ENCODE data around the gene INCENP. TPM values are rescaled to one million over a fixed set of nuclear protein-coding genes. Genes with fewer than 3 reads are reported as not detected.

The INCENP gene
- total RNA-seq, 1 donor from 2014 or later = 13.5 TPM

DNA sequence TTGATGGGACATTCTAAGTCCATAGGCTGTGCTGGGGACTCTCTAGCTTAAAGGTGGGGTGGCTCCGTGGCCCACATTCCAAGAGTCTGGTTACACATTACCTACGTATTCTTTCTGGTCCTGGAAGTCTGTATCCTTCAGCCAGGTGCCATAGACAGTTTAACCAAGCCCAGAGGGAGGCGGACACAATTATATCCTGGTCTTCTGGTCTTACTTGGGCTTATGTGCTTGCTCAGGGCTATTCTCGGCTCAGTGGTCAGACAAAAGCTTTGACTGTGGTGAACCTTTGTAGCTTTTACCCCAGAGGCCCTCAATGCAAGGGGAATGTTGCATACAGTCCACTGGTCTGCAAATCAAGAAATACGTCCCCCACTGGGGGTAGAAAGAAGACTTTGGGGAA, 3.4 kb upstream of the INCENP start:
- peak; percentile 17 for DNase-seq (ENCODE audit: low spot score)
- intact Hi-C loops (cut with DNase I) = no loop called here

DNA sequence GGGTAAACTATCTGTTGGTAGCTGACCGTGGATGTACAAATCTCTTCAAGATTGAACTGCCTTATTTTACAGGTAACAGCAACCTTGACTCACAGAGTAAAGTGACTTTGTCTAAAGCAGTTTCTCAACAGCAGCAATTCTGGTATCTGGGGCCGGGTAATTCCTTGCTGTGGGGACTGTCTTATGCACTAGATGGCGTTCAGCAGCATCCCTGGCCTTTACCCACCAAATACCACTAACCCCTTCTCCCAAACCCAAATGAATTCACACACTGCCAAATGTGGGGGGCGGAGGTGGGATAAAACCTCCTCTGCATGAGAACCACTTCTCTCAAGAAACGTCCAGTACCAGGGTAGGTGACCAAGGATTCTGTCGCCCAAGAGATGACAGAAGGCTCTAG, 1.7 kb upstream of the INCENP start:
- peak; percentile 26 for DNase-seq (ENCODE audit: low spot score)
- intact Hi-C loops (cut with DNase I) = no loop called here

DNA sequence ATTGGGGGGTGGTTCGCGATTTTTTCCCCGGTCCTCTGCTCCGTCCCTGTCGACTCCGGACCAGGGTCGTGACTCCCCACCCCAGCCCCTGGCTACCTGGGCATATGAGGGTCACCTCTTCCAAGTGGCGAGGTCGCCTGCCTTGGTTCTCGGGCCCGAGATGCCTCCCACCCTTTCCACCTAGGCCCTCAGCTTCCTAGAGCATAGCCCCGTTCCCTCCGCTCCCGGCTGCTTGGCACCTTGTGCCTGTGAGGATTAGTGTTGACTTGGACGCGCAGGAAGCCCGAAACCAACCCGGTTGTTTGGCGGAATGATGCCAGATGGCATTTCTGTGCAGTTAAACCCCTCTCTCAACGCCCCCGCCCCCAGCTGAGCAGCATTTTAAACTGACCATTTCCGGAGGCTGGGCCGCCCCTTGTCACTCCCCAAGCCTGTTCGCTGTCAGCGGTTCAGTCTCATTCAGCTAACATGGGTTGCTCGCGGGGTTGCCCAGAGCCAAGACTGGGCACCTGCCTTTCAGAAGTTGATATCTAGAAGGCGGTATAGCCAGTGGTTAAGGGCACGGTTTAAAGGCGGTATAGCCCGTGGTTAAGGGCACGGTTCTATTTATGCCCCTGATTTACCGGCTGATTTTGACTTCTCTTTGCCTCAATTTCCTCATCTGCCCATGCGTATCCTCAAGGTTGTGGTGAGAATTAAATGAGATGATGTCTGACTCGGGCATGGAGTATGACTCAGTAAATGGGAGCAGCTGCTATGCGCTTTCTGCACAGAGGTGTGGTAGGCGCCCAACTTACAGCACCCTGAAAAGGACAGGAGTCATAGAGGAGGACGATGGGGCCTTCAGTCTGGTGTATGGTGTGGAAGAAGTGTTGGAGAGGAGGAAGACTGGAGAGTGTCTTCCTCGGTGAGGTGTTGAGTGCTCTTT, 639 bp downstream of the INCENP start:
- intact Hi-C loops (cut with DNase I) = no loop called here
- peak; percentile 75 for DNase-seq (ENCODE audit: low spot score)

DNA sequence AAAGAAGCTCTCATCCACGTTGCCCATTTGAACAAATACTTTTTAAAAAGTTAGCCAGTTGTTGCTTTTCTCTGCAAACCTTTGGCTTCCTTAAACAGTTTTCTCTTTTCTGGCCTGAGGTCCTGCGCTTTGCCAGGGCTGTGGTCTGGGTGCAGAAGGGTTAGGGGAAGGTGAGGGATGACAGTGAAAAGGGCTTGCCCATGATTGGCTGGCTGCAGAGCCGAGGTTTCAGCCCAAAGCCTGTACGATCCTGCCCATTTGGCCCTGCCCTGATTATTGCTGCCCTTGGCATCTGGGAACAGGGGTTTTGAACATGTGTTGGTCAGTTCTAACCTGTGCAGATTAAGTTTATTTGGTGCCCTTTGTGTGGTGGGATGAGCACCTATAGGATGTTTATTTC, 1.5 kb downstream of the INCENP start:
- DNase-seq (ENCODE audit: low spot score) = peak; percentile 31
- intact Hi-C loops (cut with DNase I) = no loop called here

DNA sequence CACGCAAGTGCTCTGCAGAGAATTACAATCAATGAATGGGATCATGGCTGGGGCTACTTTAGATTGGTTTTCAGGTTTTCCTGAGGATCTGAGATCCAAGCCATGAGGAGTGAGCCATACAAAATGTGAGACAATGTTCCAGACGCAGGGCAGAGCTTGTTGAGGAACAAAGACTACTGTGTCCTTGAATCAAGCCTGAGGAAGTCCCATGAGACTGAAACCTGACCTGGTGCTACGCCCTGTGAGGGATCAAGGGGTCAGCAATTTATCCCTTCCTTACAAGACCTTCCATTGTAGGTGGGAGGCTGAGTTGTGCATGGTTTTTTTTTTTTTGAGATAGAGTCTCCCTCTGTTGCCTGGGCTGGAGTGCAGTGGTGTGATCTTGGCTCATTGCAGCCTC, 2.1 kb downstream of the INCENP start:
- intact Hi-C loops (cut with DNase I) = no loop called here
- DNase-seq (ENCODE audit: low spot score) = peak; percentile 6

DNA sequence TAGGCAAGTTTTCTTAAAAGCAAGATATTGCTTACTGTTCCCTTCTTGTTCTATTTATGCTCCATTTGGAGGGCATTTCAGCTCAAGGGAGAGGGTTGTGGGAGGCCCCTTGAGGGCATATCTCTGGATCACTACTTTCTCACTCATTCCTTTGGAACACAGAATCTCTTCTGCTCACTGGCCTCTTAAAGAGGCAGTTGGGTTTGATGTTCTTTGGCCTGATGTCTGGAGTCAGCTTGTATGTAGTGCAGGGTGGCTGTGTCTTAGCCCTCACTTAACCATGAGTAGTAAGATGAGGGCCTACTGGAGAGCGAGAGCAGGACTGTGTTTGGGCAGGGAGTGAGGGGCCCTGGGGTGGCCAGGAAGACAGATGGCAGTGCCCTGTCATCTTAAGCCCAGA, 3.6 kb downstream of the INCENP start:
- DNase-seq (ENCODE audit: low spot score) = peak; percentile 10
- intact Hi-C loops (cut with DNase I) = no loop called here

DNA sequence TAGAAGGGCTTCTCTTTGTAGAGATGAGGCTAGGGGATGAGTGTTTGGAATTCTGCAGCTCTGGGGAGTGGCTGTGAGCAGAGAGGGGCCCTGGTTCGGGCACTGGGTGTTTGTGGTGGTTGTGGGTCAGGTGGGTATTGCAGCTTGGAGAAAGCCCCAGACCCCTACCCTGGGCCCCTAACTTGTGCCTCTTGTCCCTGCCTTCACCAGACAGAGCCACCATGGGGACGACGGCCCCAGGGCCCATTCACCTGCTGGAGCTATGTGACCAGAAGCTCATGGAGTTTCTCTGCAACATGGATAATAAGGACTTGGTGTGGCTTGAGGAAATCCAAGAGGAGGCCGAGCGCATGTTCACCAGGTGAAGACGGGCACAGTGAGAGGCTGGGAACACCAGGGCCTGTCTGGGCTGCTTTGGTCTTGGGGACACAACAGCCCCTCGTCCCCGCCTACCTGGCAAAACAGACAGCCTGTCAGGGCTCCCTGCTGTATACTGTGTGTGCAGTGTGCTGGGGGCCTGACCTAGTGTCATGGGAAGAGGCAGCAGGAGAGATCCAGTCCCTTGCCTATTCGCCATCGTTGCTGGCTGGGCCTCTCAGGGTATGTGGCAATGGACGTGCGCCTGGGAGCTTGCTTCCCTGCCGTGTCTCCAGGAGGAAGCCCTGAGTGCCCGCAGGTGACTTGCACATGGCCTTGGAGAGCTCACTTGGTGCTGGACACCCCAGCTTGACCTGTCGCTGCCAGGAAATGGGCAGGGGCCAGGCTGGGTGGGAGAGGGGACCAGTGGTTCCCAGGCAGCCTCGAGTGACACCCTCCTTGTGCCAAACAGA, 4.3 kb downstream of the INCENP start:
- DNase-seq (ENCODE audit: low spot score) = peak; percentile 63
- intact Hi-C loops (cut with DNase I) = no loop called here

DNA sequence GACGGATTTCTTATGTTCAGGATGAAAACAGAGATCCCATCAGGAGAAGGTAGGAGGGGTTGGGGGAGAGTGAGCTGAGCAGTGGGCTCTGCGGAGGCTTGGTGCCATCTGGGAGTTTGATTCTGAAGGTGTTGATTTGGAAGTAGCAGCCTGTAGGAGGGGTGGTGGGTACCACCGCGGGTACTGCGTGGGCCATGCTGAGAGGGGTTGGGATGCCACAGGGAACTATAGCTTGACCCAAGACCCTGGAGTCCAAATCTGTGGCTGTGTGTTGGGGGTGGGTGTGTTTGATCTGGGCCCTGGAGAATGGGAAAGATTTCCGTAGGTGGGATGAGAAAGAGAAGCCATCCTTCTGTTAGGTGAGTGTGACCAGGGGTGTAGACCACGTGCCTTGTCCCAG, 5.0 kb downstream of the INCENP start:
- intact Hi-C loops (cut with DNase I) = no loop called here
- DNase-seq (ENCODE audit: low spot score) = peak; percentile 44

DNA sequence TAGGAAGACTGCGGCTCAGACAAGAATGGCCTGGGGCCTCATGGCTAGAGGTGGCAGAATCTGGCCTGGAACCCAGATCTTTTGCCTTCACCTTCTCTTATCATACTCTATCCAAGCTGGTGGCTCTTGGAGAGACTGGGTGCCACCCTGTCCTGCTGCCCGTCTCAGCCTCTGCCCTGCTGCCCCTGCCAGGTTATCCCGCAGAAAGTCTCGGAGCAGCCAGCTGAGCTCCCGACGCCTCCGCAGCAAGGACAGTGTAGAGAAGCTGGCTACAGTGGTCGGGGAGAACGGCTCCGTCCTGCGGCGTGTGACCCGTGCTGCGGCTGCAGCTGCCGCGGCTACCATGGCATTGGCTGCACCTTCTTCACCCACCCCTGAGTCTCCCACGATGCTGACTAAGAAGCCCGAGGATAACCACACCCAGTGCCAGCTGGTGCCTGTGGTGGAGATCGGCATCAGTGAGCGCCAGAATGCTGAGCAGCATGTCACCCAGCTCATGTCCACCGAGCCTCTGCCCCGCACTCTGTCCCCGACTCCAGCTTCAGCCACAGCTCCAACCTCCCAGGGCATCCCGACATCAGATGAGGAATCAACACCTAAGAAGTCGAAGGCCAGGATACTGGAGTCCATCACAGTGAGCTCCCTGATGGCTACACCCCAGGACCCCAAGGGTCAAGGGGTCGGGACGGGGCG, 5.9 kb downstream of the INCENP start:
- intact Hi-C loops (cut with DNase I) = no loop called here
- peak; percentile 71 for DNase-seq (ENCODE audit: low spot score)

DNA sequence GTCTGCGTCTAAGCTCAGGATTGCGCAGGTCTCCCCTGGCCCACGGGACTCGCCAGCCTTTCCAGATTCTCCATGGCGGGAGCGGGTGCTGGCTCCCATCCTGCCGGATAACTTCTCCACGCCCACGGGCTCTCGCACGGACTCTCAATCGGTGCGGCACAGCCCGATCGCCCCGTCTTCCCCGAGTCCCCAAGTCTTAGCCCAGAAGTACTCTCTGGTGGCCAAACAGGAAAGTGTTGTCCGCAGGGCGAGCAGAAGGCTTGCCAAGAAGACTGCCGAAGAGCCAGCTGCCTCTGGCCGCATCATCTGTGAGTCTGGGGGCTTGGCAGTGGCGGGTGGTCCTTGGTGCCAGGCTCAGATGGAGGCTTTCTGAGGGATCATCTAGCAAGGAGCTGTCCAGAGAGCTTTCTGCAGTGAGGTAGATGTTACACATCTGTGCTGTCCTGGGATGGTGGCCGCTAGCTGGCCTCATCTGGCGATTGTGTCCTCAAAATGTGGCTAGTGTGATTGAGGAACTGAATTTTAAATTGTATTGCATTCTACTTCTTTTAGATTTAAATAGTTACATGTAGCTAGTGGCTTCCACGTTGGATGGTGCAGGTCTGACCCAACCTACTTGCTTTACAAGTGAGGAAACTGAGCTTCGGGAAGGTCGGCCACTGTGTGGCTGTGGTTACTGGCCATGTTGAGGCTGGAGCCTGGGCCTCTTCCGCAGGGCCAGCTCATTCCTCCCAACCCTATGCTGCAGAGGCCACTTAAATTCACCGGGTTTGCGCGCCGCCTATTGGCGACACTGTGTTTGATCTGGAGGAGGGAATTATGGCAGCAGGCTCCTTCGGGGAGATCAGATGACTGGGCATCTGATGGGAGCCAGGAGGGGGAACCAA, 6.7 kb downstream of the INCENP start:
- peak; percentile 71 for DNase-seq (ENCODE audit: low spot score)
- intact Hi-C loops (cut with DNase I) = no loop called here

DNA sequence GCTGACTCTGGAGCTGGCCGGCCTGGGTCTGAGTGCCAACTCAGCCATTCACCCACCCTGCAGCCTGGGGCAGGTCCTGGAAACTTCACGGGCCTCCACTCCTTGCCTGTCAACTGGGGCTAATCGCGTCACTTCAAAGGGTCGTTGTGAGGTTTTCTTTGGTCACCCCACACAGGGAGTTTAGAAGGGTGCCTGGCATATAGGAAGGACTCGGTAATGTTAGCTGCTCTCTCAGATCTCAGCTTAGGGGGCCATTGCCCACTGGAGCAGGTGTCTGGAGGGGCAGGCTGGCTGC, 7.3 kb downstream of the INCENP start:
- DNase-seq (ENCODE audit: low spot score) = peak; percentile 65
- intact Hi-C loops (cut with DNase I) = no loop called here

DNA sequence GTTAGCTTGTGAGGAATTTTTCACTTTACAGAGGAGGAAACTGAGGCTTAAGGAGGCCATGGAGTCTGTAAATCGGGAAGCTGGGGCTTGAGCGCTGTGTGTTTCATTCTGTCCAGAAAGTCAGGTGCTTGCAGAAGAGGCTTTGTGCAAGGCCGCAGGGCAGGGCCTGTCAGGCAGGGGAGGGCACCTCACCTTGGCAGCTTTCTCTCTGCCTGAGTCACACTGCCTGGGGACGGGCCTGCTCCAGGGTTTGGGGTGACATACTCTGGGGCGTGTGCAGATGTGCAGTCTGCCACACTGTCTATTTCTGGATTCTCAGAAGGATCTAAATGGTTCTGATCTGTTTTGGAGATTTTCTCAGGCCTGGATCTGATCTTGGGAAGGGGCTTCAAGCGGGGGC, 8.4 kb downstream of the INCENP start:
- intact Hi-C loops (cut with DNase I) = no loop called here

DNA sequence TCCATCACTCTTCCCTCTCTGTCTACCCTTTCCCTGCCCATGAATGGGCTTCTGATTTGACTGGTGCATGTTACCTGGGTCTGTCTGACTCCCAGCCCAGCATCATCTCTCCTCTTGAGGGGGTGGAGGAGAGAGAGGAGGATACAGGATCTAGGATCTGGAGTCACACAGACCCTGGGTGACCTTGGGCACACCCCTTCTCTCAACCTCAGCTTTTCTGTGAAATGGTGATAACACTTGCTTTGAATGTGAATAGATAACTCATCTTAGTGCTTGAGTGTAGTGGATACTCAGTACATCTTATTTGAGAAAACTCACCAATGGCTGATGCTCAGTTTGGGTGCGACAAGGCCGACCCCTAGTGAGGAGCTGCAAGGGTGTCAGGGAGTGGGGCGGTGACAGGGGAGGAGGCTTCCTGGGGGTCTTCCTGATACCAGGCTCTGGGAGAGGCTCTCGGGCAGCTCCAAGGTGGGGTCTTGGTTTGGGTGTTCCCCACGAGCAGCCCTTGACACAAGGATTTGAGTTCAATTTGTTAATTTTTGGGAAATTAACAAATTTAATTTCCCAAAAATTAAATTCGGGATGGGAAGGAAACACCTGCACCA, 9.0 kb downstream of the INCENP start:
- intact Hi-C loops (cut with DNase I) = no loop called here
- DNase-seq (ENCODE audit: low spot score) = peak; percentile 60

More for the DNA sequence above, 8.4 kb downstream of the INCENP start:
- peak; percentile 61 for DNase-seq (ENCODE audit: low spot score)

DNA sequence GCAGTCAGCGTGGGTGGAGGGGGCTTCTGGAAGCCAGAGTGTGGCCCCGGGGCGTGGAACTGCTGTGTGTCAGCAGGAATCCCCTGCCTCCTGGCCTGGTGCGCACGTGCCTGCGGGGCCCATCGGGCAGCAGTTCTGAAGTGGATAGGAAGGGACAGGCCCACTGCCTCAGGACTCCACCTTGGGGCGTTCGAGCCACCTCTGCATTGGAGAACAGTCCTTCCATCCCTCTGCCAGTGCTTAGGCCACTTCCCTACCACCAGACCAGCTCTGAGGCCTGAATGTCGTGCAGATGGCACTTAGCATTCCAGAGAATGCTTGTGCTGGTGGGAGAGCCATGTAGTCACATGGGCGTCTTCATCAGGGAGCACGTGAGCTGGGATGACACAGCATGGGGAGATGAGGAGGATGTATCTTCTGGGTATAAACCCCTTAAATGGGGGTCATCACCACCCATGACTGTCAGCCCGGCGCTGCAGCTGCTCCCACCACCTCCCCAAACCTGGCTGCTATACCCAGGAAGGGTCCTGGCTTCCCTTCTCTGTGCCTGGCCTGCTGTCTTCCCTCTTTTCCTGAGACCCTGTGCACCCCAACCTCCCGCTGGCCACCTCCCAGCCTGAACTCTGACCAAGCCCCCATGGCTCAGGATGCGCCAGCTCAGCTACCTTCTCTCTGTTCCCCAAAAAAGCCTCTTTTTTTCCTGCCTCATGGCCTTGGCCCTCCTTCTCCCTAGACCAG, 9.7 kb downstream of the INCENP start:
- intact Hi-C loops (cut with DNase I) = no loop called here
- DNase-seq (ENCODE audit: low spot score) = peak; percentile 49

DNA sequence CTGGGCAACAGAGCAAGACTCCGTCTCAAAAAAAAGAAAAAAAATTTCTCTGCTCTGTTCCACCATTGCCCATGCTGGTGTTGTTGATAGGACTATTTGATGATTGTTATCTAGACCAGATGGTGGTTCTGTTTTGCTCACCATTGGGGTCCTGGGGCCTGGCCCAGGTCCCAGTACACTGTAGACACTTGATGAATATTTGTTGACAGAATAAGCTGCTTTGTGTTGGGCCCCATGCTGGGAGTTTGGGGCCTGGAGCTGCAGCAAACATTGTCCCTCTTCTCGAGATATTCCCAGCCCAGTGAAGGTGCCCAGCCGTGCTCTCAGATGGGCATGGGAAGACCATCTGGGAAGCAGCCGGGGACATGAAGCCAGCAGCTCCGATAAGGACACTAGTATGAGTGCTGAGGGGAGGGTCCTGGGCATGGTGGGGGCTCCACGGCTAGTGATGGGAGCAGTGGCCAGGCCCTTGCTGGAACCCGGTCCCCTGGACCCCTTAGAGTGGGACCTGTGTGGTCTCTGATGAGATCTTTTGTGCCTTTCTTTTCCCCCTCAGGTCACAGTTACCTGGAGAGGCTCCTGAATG, 13.6 kb downstream of the INCENP start:
- DNase-seq (ENCODE audit: low spot score) = peak; percentile 67
- intact Hi-C loops (cut with DNase I) = no loop called here

DNA sequence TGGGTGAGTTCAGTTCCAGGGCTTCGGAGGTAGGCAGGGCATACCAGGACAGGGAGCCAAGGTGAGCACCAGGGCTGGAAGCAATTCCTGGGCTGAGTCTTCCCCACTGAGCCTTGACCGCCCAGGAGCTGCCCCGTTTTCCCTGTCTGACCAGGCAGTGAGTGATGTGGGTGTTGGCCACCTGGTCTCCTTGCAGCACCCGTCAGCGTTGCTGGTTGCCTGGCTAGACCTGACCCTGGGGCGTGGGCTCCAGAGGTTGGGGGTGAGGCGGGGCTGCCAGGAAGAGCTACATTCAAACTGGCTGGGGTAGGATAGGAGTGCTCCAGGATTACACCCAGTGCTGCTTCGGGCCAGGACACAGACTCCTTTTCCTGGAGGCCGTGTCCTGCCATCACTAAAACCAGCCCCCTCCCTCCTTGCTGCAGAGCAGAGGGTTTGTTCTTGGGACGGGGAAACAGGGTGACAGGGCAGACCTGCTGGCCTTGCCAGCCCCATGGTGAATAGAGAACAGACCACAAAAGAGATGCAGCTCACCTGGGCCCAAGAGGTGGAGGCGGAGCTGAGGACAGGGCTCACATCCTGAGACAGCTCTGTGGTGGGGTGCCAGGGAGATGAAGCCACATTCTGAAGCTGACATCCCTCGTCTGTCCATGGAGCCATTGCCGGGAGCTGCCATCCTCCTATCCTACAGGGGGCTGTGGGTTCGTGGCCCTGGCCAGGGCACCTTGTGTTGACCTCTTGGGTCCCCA, 14.2 kb downstream of the INCENP start:
- DNase-seq (ENCODE audit: low spot score) = no peak
- intact Hi-C loops (cut with DNase I) = no loop called here
